Measurements from ENCODE around the gene AP4E1. TPM values are rescaled to one million over a fixed set of nuclear protein-coding genes. Genes with fewer than 3 reads are reported as not detected.

Gene AP4E1
- total RNA-seq, 1 experiment from 2014 or later: 10.1 TPM

DNA sequence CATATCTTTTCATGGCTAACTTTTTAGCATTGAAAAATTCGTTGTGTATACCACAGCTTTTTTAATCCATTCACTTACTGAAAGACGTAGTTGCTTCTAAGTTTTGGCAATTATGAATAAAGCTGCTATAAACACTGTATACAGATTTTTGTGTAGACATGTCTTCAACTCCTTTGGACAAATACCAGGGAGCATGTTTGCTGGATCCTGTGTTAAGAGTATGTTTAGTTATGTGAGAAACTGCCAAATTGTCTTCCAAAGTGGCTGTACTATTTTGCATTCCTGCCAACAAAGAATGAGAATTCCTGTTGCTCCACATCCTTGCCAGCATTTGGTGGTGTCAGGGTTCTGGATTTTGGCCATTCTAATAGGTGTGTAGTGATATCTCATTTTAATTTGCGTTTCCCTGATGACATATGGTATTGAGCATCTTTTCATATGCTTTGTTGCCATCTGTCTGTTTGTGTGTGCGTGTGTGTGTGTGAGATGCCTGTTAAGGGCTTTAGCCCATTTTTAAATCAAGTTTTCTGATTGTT is 98.7 kb downstream of the AP4E1 start:
- H3K4me3 ChIP-seq (replicated peaks in 1 of 2; ENCODE audit: low read depth in 1 of 2, low read length in 2 of 2): no peak overlapping the region
- no peaks in the 10 kb centered on the region for H3K79me2 ChIP-seq (ENCODE audit: insufficient read depth, low read length)
- intact Hi-C loops (cut with micrococcal nuclease): no loop called here
- CTCF ChIA-PET: no interaction called here
- ATAC-seq (no peak), DNase-seq (ENCODE audit: low read depth, low spot score) (no peak)
- RAD21 ChIA-PET (ENCODE audit: low non-redundant PET in 1 of 2, low total read pairs in 2 of 2, uncharacterized antibody in 2 of 2, unreplicated experiment in 2 of 2): no interaction called here
- H3K9ac ChIP-seq (ENCODE audit: low read length): no peak overlapping the region
- peaks cover 0 to 2% of the 10 kb centered on the region in 2 experiments; a peak in 1 of 4 replicates for H3K36me3 ChIP-seq (ENCODE audit: control insufficient read depth in 1 of 2, insufficient read depth in 2 of 2, low read length in 2 of 2)
- H3K4me1 ChIP-seq (ENCODE audit: control insufficient read depth in 1 of 2, insufficient read depth in 2 of 2, low read length in 2 of 2): no peaks in the 10 kb centered on the region
- H3K27ac ChIP-seq (ENCODE audit: low read depth, low read length): no peak overlapping the region
- H3K9me3 ChIP-seq (ENCODE audit: control insufficient read depth in 1 of 2, insufficient read depth in 1 of 2, low read depth in 1 of 2, low read length in 2 of 2): no peaks in the 10 kb centered on the region
- POLR2A ChIA-PET: no interaction called here
- BruUV-seq (replicated peaks): no TSS peak
- no peak overlapping the region for H2AFZ ChIP-seq (ENCODE audit: low read depth, low read length, poor library complexity, severe bottlenecking)
- H4K20me1 ChIP-seq (ENCODE audit: insufficient read depth): no peaks in the 10 kb centered on the region
- TF ChIP-seq EZH2phosphoT487 (IDR thresholded peaks at IDR 0.05; ENCODE audit: borderline replicate concordance): no peak
- TF ChIP-seq SRF (IDR thresholded peaks at IDR 0.05; ENCODE audit: low read depth): no peak
- TF ChIP-seq EZH2 (IDR thresholded peaks at IDR 0.05): no peak
- TF ChIP-seq SP1 (IDR thresholded peaks at IDR 0.05; ENCODE audit: low read depth): no peak
- TF ChIP-seq FOSL1 (IDR thresholded peaks at IDR 0.05; ENCODE audit: low read depth): no peak
- TF ChIP-seq, protein P1, sequence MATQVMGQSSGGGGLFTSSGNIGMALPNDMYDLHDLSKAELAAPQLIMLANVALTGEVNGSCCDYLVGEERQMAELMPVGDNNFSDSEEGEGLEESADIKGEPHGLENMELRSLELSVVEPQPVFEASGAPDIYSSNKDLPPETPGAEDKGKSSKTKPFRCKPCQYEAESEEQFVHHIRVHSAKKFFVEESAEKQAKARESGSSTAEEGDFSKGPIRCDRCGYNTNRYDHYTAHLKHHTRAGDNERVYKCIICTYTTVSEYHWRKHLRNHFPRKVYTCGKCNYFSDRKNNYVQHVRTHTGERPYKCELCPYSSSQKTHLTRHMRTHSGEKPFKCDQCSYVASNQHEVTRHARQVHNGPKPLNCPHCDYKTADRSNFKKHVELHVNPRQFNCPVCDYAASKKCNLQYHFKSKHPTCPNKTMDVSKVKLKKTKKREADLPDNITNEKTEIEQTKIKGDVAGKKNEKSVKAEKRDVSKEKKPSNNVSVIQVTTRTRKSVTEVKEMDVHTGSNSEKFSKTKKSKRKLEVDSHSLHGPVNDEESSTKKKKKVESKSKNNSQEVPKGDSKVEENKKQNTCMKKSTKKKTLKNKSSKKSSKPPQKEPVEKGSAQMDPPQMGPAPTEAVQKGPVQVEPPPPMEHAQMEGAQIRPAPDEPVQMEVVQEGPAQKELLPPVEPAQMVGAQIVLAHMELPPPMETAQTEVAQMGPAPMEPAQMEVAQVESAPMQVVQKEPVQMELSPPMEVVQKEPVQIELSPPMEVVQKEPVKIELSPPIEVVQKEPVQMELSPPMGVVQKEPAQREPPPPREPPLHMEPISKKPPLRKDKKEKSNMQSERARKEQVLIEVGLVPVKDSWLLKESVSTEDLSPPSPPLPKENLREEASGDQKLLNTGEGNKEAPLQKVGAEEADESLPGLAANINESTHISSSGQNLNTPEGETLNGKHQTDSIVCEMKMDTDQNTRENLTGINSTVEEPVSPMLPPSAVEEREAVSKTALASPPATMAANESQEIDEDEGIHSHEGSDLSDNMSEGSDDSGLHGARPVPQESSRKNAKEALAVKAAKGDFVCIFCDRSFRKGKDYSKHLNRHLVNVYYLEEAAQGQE (IDR thresholded peaks at IDR 0.05; ENCODE audit: low read depth): no peak
- no peak for TF ChIP-seq JUND (IDR thresholded peaks at IDR 0.05)
- no peak for TF ChIP-seq YY1 (IDR thresholded peaks at IDR 0.05; ENCODE audit: extremely low read depth, insufficient replicate concordance, low read depth, low read length)
- TF ChIP-seq RAD21 (IDR thresholded peaks at IDR 0.05; ENCODE audit: low read depth): no peak
- no peak for TF ChIP-seq EGR1 (IDR thresholded peaks at IDR 0.05; ENCODE audit: low read depth)
- TF ChIP-seq SIN3A (IDR thresholded peaks at IDR 0.05; ENCODE audit: low read depth): no peak
- TF ChIP-seq POLR2A (IDR thresholded peaks at IDR 0.05; ENCODE audit: borderline replicate concordance, extremely low read depth, insufficient read depth, insufficient read length): no peak
- TF ChIP-seq, protein P2, sequence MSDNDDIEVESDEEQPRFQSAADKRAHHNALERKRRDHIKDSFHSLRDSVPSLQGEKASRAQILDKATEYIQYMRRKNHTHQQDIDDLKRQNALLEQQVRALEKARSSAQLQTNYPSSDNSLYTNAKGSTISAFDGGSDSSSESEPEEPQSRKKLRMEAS (IDR thresholded peaks at IDR 0.05): no peak
- TF ChIP-seq TCF7L2 (IDR thresholded peaks at IDR 0.05; ENCODE audit: borderline replicate concordance, extremely low read depth, insufficient read depth, insufficient read length): no peak
- no peaks in the 10 kb centered on the region for H3K27me3 ChIP-seq (ENCODE audit: insufficient read depth, low read length)
- no peak overlapping the region for H3K4me2 ChIP-seq (ENCODE audit: low read length)
- H3K9me2 ChIP-seq (ENCODE audit: insufficient read depth): no peaks in the 10 kb centered on the region
